ENCODE measurements around the gene TRIML2. TPM values are rescaled to one million over a fixed set of nuclear protein-coding genes. Genes with fewer than 3 reads are reported as not detected.

The TRIML2 gene
- total and polyA plus RNA-seq, 2 of the 13 experiments (the other 11 are each of a cell fraction or from before 2014, with no cell fraction given) = not detected

- no peak for TF ChIP-seq RBAK (CRISPR knock-in tag; IDR thresholded peaks at IDR 0.05)
- TF ChIP-seq DBP (CRISPR knock-in tag; IDR thresholded peaks at IDR 0.05; ENCODE audit: not compliant biosample characterization) = no peak
- TF ChIP-seq ZNF335 (CRISPR knock-in tag; IDR thresholded peaks at IDR 0.05) = no peak
- TF ChIP-seq ZNF207 (IDR thresholded peaks at IDR 0.05; ENCODE audit: borderline replicate concordance) = no peak
- TF ChIP-seq SCMH1 (CRISPR knock-in tag; IDR thresholded peaks at IDR 0.05; ENCODE audit: borderline replicate concordance) = no peak
- no peak for TF ChIP-seq THAP8 (CRISPR knock-in tag; IDR thresholded peaks at IDR 0.05; ENCODE audit: borderline replicate concordance)
- TF ChIP-seq TEAD2 (CRISPR knock-in tag; IDR thresholded peaks at IDR 0.05) = no peak
- no peak for TF ChIP-seq ZNF296 (CRISPR knock-in tag; conservative IDR thresholded peaks at IDR 0.05)
- TF ChIP-seq NPAS2 (CRISPR knock-in tag; IDR thresholded peaks at IDR 0.05; ENCODE audit: borderline replicate concordance) = no peak
- TF ChIP-seq SETDB1 (CRISPR knock-in tag; IDR thresholded peaks at IDR 0.05; ENCODE audit: borderline replicate concordance) = no peak
- no peak for TF ChIP-seq TSC22D2 (CRISPR knock-in tag; IDR thresholded peaks at IDR 0.05; ENCODE audit: borderline replicate concordance)
- TF ChIP-seq CSRNP2 (CRISPR knock-in tag; conservative IDR thresholded peaks at IDR 0.05; ENCODE audit: low read depth) = no peak
- TF ChIP-seq ZNF414 (CRISPR knock-in tag; IDR thresholded peaks at IDR 0.05) = no peak
- no peak for TF ChIP-seq SPEN (CRISPR knock-in tag; IDR thresholded peaks at IDR 0.05; ENCODE audit: low read depth)
Observed at GRCh38 chr4:188147776-188148175, 38.4 kb upstream of the TRIML2 start (continued).

Measured in HepG2 (cell line).